ENCODE data around the gene POLR1H.

GRCh38 chr6:30066577-30067459 is 5.8 kb downstream of the POLR1H start, which contains the start of gene PPP1R11:
- TF ChIP-seq CTCF (conservative IDR thresholded peaks at IDR 0.05 in 1 of 2, IDR thresholded peaks at IDR 0.05 in 1 of 2; ENCODE audit: extremely low read depth in 1 of 2, insufficient read depth in 1 of 2, low read depth in 1 of 2, low read length in 2 of 2) (no peak), EZH2 (IDR thresholded peaks at IDR 0.05; ENCODE audit: borderline replicate concordance, low read length) (no peak)
